Naive B cell (primary cell): ENCODE measurements around the gene PAQR8. TPM values are rescaled to one million over a fixed set of nuclear protein-coding genes. Genes with fewer than 3 reads are reported as not detected.
"Not testable (repeated sequence)": the region's sequence is repeated elsewhere in the genome, so short reads cannot be mapped to it uniquely, and the experiment has no call there.

Source experiments
- ATAC-seq, 2 donors: fragments of 150-1000 bp; cut with Tn5 transposase; 2 replicates each; pipeline ENCODE4 v1.10.0; 2021; ENCODE audit warnings: low read depth in 2 of 2, mild to moderate bottlenecking in 2 of 2, moderate library complexity in 2 of 2
- DNase-seq: peaks from one replicate; pipeline ENCODE4 v3.0.0; 2022
- H3K27ac Mint-ChIP-seq, 6 donors: one replicate each; pipeline ENCODE4 v1.8.0; 2020 to 2022; ENCODE audit warnings: mild to moderate bottlenecking in 6 of 6, mixed read lengths in 6 of 6, moderate library complexity in 5 of 6, inconsistent platforms in 2 of 6
- H3K27me3 Mint-ChIP-seq, 3 donors: one replicate each; pipeline ENCODE4 v1.8.0; 2021 to 2022; ENCODE audit warnings: mixed read lengths in 3 of 3, mild to moderate bottlenecking in 1 of 3
- H3K36me3 Mint-ChIP-seq, 2 donors: one replicate each; pipeline ENCODE4 v1.8.0; 2020 to 2022; ENCODE audit warnings: mixed read lengths in 2 of 2, inconsistent platforms in 1 of 2, mild to moderate bottlenecking in 1 of 2
- H3K4me1 Mint-ChIP-seq, 3 donors: one replicate each; pipeline ENCODE4 v1.8.0; 2020 to 2022; ENCODE audit warnings: mixed read lengths in 3 of 3, inconsistent platforms in 1 of 3, mild to moderate bottlenecking in 1 of 3, moderate library complexity in 1 of 3
- H3K4me3 Mint-ChIP-seq, 8 donors: one replicate each; pipeline ENCODE4 v1.8.0; 2020 to 2022; ENCODE audit warnings: mild to moderate bottlenecking in 8 of 8, mixed read lengths in 8 of 8, moderate library complexity in 8 of 8, inconsistent platforms in 2 of 8
- H3K9me3 Mint-ChIP-seq, 7 donors: one replicate each; pipeline ENCODE4 v1.8.0; 2020 to 2022; ENCODE audit warnings: mixed read lengths in 7 of 7, mild to moderate bottlenecking in 5 of 7, inconsistent platforms in 2 of 7, moderate library complexity in 1 of 7
- polyA plus RNA-seq, 6 donors: library from polyadenylated mRNA; unstranded; fragments of 300-500 nt; fragmentation: Illumina TruSeq; gene quantifications; one replicate each; pipeline ENCODE4 v1.2.3, GENCODE V29; 2021; ENCODE audit warnings: low read depth in 6 of 6

The PAQR8 gene
- polyA plus RNA-seq, 6 donors from 2014 or later, result 2.4 to 6.2 (median 5.9) TPM

GRCh38 chr6:52373151-52373690 lies 11.3 kb downstream of the PAQR8 start:
- H3K27me3 Mint-ChIP-seq, result no peaks in the 10 kb centered on the region
- no peak for ATAC-seq
- peaks cover 1 to 10% (median 6%) of the 10 kb centered on the region in 7 donors for H3K9me3 Mint-ChIP-seq
- H3K4me3 Mint-ChIP-seq, result peak overlapping the region in 1 of 8 donors; percentile 57
- H3K4me1 Mint-ChIP-seq, result peaks cover 35 to 39% (median 36%) of the 10 kb centered on the region in 3 donors
- H3K27ac Mint-ChIP-seq, result no peak overlapping the region
- peaks cover 13 to 19% of the 10 kb centered on the region in 2 donors for H3K36me3 Mint-ChIP-seq
- no peak for DNase-seq

GRCh38 chr6:52374247-52374646 lies 12.3 kb downstream of the PAQR8 start:
- Mint-ChIP-seq H3K9me3 (peaks cover 1 to 10% (median 6%) of the 10 kb centered on the region in 7 donors), H3K36me3 (peaks cover 13 to 19% of the 10 kb centered on the region in 2 donors), H3K27ac (peak overlapping the region in 4 of 6 donors; percentile 39 to 71 (median 67)), H3K4me1 (peaks cover 40 to 43% (median 41%) of the 10 kb centered on the region in 3 donors), H3K4me3 (no peak overlapping the region), H3K27me3 (no peaks in the 10 kb centered on the region)
- DNase-seq (no peak), ATAC-seq (no peak)

GRCh38 chr6:52375780-52376556 lies 14.0 kb downstream of the PAQR8 start:
- Mint-ChIP-seq H3K27ac (peak overlapping the region in 4 of 6 donors; percentile 36 to 72 (median 64)), H3K4me1 (peaks cover 41 to 44% (median 42%) of the 10 kb centered on the region in 3 donors), H3K9me3 (peaks cover 1 to 10% (median 6%) of the 10 kb centered on the region in 7 donors), H3K4me3 (peak overlapping the region in 2 of 8 donors; percentile 2 to 27), H3K27me3 (no peaks in the 10 kb centered on the region), H3K36me3 (peaks cover 13 to 19% of the 10 kb centered on the region in 2 donors)
- ATAC-seq (peak; percentile 35 to 40), DNase-seq (no peak)

GRCh38 chr6:52376763-52377162 lies 14.8 kb downstream of the PAQR8 start:
- Mint-ChIP-seq H3K36me3 (peaks cover 13 to 19% of the 10 kb centered on the region in 2 donors), H3K9me3 (peaks cover 1 to 10% (median 6%) of the 10 kb centered on the region in 7 donors), H3K27ac (no peak overlapping the region)

GRCh38 chr6:52377538-52378221 lies 15.7 kb downstream of the PAQR8 start:
- Mint-ChIP-seq H3K4me1 (peaks cover 37 to 44% (median 42%) of the 10 kb centered on the region in 3 donors), H3K27me3 (no peaks in the 10 kb centered on the region), H3K36me3 (peaks cover 13 to 19% of the 10 kb centered on the region in 2 donors), H3K27ac (peak overlapping the region in 5 of 6 donors; percentile 10 to 87 (median 73)), H3K9me3 (peaks cover 1 to 10% (median 6%) of the 10 kb centered on the region in 7 donors), H3K4me3 (peak overlapping the region in 6 of 8 donors; percentile 30 to 80 (median 58))
- no peak for DNase-seq
- ATAC-seq, result peak; percentile 60 to 68

More at GRCh38 chr6:52376763-52377162, 14.8 kb downstream of the PAQR8 start:
- H3K4me3 Mint-ChIP-seq, result peak overlapping the region in 2 of 8 donors; percentile 8 to 69
- ATAC-seq (no peak), DNase-seq (no peak)
- no peaks in the 10 kb centered on the region for H3K27me3 Mint-ChIP-seq
- H3K4me1 Mint-ChIP-seq, result peaks cover 40 to 44% (median 42%) of the 10 kb centered on the region in 3 donors

GRCh38 chr6:52381249-52381648 lies 19.3 kb downstream of the PAQR8 start:
- ATAC-seq, result no peak
- Mint-ChIP-seq H3K9me3 (peaks cover 0 to 3% (median 0%) of the 10 kb centered on the region in 7 donors), H3K27ac (no peak overlapping the region), H3K36me3 (no peaks in the 10 kb centered on the region), H3K27me3 (no peaks in the 10 kb centered on the region), H3K4me3 (no peak overlapping the region), H3K4me1 (peaks cover 33 to 43% (median 41%) of the 10 kb centered on the region in 3 donors)
- DNase-seq, result no peak

GRCh38 chr6:52384145-52384766 lies 22.3 kb downstream of the PAQR8 start:
- Mint-ChIP-seq H3K4me3 (peak overlapping the region in 1 of 8 donors; percentile 57), H3K4me1 (peaks cover 15 to 24% (median 20%) of the 10 kb centered on the region in 3 donors)
- no peak for ATAC-seq

GRCh38 chr6:52385074-52385473 lies 23.1 kb downstream of the PAQR8 start:
- ATAC-seq (peak; percentile 61 to 78), DNase-seq (no peak)
- peaks cover 23 to 30% (median 27%) of the 10 kb centered on the region in 3 donors for H3K4me1 Mint-ChIP-seq
- no peaks in the 10 kb centered on the region for H3K36me3 Mint-ChIP-seq
- no peaks in the 10 kb centered on the region for H3K27me3 Mint-ChIP-seq
- H3K27ac Mint-ChIP-seq, result peak overlapping the region in 1 of 6 donors; percentile 11
- peaks cover 0 to 3% (median 0%) of the 10 kb centered on the region in 7 donors for H3K9me3 Mint-ChIP-seq
- H3K4me3 Mint-ChIP-seq, result no peak overlapping the region

More at GRCh38 chr6:52384145-52384766, 22.3 kb downstream of the PAQR8 start:
- DNase-seq, result no peak
- Mint-ChIP-seq H3K27me3 (no peaks in the 10 kb centered on the region), H3K27ac (peak overlapping the region in 3 of 6 donors; percentile 5 to 46 (median 29)), H3K36me3 (no peaks in the 10 kb centered on the region), H3K9me3 (peaks cover 0 to 3% (median 0%) of the 10 kb centered on the region in 7 donors)

- H3K27me3 Mint-ChIP-seq, DNase-seq, ATAC-seq, H3K4me3 Mint-ChIP-seq, H3K9me3 Mint-ChIP-seq, H3K27ac Mint-ChIP-seq, H3K36me3 Mint-ChIP-seq: not testable (repeated sequence)
- H3K4me1 Mint-ChIP-seq, result peaks cover 34 to 38% (median 37%) of the 10 kb centered on the region in 3 donors
Measured at GRCh38 chr6:52388119-52388518, 26.2 kb downstream of the PAQR8 start.

- H3K36me3 Mint-ChIP-seq, result no peaks in the 10 kb centered on the region
- no peak for ATAC-seq
Measured at GRCh38 chr6:52388790-52389189, 26.8 kb downstream of the PAQR8 start.

GRCh38 chr6:52389264-52389625 lies 27.3 kb downstream of the PAQR8 start:
- H3K4me1 Mint-ChIP-seq, result peaks cover 29 to 44% (median 39%) of the 10 kb centered on the region in 3 donors
- ATAC-seq, result no peak

More at GRCh38 chr6:52388790-52389189, 26.8 kb downstream of the PAQR8 start:
- Mint-ChIP-seq H3K4me3 (no peak overlapping the region), H3K4me1 (peaks cover 33 to 42% (median 40%) of the 10 kb centered on the region in 3 donors), H3K27me3 (no peaks in the 10 kb centered on the region), H3K9me3 (peaks cover 0 to 3% (median 0%) of the 10 kb centered on the region in 7 donors), H3K27ac (peak overlapping the region in 2 of 6 donors; percentile 75 to 80)
- no peak for DNase-seq

GRCh38 chr6:52389626-52390360 lies 27.8 kb downstream of the PAQR8 start:
- peak overlapping the region; percentile 34 to 84 (median 77) for H3K27ac Mint-ChIP-seq
- peaks cover 26 to 42% (median 33%) of the 10 kb centered on the region in 3 donors for H3K4me1 Mint-ChIP-seq
- peak; percentile 26 to 47 for ATAC-seq
- no peaks in the 10 kb centered on the region for H3K27me3 Mint-ChIP-seq
- no peaks in the 10 kb centered on the region for H3K36me3 Mint-ChIP-seq
- DNase-seq, result no peak
- peak overlapping the region; percentile 4 to 86 (median 68) for H3K4me3 Mint-ChIP-seq
- H3K9me3 Mint-ChIP-seq, result peaks cover 0 to 3% (median 0%) of the 10 kb centered on the region in 7 donors

More at GRCh38 chr6:52389264-52389625, 27.3 kb downstream of the PAQR8 start:
- Mint-ChIP-seq H3K36me3 (no peaks in the 10 kb centered on the region), H3K9me3 (peaks cover 0 to 3% (median 0%) of the 10 kb centered on the region in 7 donors), H3K27me3 (no peaks in the 10 kb centered on the region), H3K4me3 (peak overlapping the region in 3 of 8 donors; percentile 36 to 86 (median 67)), H3K27ac (peak overlapping the region; percentile 4 to 80 (median 60))
- DNase-seq, result no peak
